ENCODE results near the gene BSN. TPM values are rescaled to one million over a fixed set of nuclear protein-coding genes. Genes with fewer than 3 reads are reported as not detected.
A peak's percentile ranks its signal among the peaks of the same experiment; 100 is the strongest.
"Not testable (repeated sequence)": the region's sequence is repeated elsewhere in the genome, so short reads cannot be mapped to it uniquely, and the experiment has no call there.

Gene BSN
- total RNA-seq, 1 experiment from 2014 or later = 0.92 TPM

GRCh38 chr3:49686346-49686745 lies 132.1 kb downstream of the BSN start:
- BruUV-seq (replicated peaks); DNase-seq; H3K9me3 Mint-ChIP-seq (ENCODE audit: low read depth, unreplicated experiment); CTCF ChIA-PET; H3K27me3 Mint-ChIP-seq (ENCODE audit: unreplicated experiment); intact Hi-C loops (cut with micrococcal nuclease; ENCODE audit: unreplicated experiment): not testable (repeated sequence)
- Mint-ChIP-seq H3K36me3 (ENCODE audit: insufficient read depth, unreplicated experiment) (peaks cover 46% of the 10 kb centered on the region), H3K27ac (ENCODE audit: unreplicated experiment) (peak overlapping the region; percentile 17), H3K4me3 (ENCODE audit: low read depth, unreplicated experiment) (peak overlapping the region; percentile 66), H3K4me1 (ENCODE audit: low read depth, unreplicated experiment) (peaks cover 10% of the 10 kb centered on the region)

GRCh38 chr3:49686769-49687423 lies 132.6 kb downstream of the BSN start:
- CTCF ChIA-PET; intact Hi-C loops (cut with micrococcal nuclease; ENCODE audit: unreplicated experiment); H3K9me3 Mint-ChIP-seq (ENCODE audit: low read depth, unreplicated experiment); H3K27me3 Mint-ChIP-seq (ENCODE audit: unreplicated experiment): not testable (repeated sequence)
- H3K27ac Mint-ChIP-seq (ENCODE audit: unreplicated experiment) = peak overlapping the region; percentile 17
- H3K36me3 Mint-ChIP-seq (ENCODE audit: insufficient read depth, unreplicated experiment) = peaks cover 46% of the 10 kb centered on the region
- peak overlapping the region; percentile 66 for H3K4me3 Mint-ChIP-seq (ENCODE audit: low read depth, unreplicated experiment)
- peaks cover 10% of the 10 kb centered on the region for H3K4me1 Mint-ChIP-seq (ENCODE audit: low read depth, unreplicated experiment)
- BruUV-seq (replicated peaks) = TSS peak; percentile 3
- DNase-seq = peak; percentile 78

DNA sequence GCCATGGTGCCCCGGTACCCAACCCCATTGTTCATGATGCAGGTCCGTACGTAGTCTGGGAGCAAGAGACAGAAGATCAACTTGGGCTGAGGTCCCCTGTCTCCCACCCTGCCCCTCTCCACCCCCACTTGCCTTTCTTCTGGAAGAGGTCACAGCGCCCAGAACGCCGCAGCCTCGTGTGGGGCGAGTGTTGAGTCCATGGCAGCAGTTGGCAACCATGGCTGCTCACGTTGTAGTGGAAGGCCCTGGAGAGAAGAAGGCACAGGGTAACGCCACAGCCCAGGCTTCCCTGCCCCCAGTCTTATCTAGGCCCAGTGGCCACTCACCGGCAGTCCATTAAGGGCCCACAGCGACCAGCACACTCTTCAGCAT lies 133.1 kb downstream of the BSN start:
- H3K4me1 Mint-ChIP-seq (ENCODE audit: low read depth, unreplicated experiment) = peaks cover 10% of the 10 kb centered on the region
- intact Hi-C loops (cut with micrococcal nuclease; ENCODE audit: unreplicated experiment); DNase-seq; CTCF ChIA-PET; H3K27ac Mint-ChIP-seq (ENCODE audit: unreplicated experiment); H3K9me3 Mint-ChIP-seq (ENCODE audit: low read depth, unreplicated experiment); H3K27me3 Mint-ChIP-seq (ENCODE audit: unreplicated experiment); BruUV-seq (replicated peaks): not testable (repeated sequence)
- peak overlapping the region; percentile 66 for H3K4me3 Mint-ChIP-seq (ENCODE audit: low read depth, unreplicated experiment)
- H3K36me3 Mint-ChIP-seq (ENCODE audit: insufficient read depth, unreplicated experiment) = peaks cover 46% of the 10 kb centered on the region

GRCh38 chr3:49688338-49689045 lies 134.2 kb downstream of the BSN start:
- BruUV-seq (replicated peaks); DNase-seq; H3K27me3 Mint-ChIP-seq (ENCODE audit: unreplicated experiment); H3K9me3 Mint-ChIP-seq (ENCODE audit: low read depth, unreplicated experiment); CTCF ChIA-PET; intact Hi-C loops (cut with micrococcal nuclease; ENCODE audit: unreplicated experiment): not testable (repeated sequence)
- Mint-ChIP-seq H3K4me3 (ENCODE audit: low read depth, unreplicated experiment) (peak overlapping the region; percentile 95), H3K36me3 (ENCODE audit: insufficient read depth, unreplicated experiment) (peaks cover 46% of the 10 kb centered on the region), H3K4me1 (ENCODE audit: low read depth, unreplicated experiment) (peaks cover 10% of the 10 kb centered on the region), H3K27ac (ENCODE audit: unreplicated experiment) (peak overlapping the region; percentile 88)

DNA sequence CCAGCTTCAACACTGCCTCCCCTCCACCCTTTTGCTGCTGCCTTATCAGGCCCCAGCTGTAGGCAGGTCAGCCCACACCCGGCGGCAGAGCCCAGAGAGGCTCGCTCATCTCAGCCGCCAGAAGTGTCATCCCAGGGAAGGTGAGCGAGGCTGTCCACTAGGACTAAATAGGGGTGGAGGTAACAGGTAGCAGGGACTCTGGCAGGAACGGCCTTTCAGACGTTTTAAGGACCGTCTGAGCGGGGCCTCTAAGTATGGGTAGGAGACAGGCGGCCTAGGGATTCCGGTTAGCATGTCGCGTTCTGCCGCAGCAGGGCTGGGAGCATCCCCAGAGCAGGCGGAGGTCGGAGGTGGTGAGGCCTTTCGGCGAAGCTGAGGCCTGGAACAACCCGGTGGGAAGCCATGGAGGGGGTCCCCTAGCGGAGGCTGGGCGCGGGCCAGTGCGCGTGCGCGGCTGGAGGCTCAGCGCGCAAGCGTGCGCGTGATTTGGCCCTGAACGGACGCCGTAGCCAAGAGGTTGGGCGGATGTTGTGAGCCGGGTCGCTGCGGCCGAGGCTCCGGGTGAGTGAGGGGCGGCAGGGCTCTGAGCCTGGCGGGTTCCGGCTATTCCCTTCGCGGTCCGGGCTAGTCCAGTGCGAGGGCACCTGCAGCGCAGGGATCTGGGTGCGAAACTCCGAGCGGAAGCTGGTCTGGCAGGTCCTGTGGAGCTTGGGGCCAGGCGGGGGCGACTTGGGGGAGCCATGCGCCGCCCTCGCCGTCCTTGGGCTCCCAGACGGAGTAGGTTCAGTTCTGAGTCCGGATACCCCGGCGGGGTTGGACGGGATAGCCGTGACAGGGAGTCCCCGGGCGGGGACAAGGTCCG lies 135.0 kb downstream of the BSN start, which contains the start of the genes MST1 and RNF123:
Gene MST1, minus strand, starts transcription at position 429 of the 862 bp plus-strand sequence. CDS start 783 bp downstream, outside the sequence.
Gene RNF123, plus strand, starts transcription at position 512 of the 862 bp plus-strand sequence. CDS start 1,609 bp downstream, outside the sequence.
- peak; percentile 92 for DNase-seq
- Mint-ChIP-seq H3K27me3 (ENCODE audit: unreplicated experiment) (no peaks in the 10 kb centered on the region), H3K36me3 (ENCODE audit: insufficient read depth, unreplicated experiment) (peaks cover 46% of the 10 kb centered on the region), H3K9me3 (ENCODE audit: low read depth, unreplicated experiment) (no peaks in the 10 kb centered on the region), H3K4me1 (ENCODE audit: low read depth, unreplicated experiment) (peaks cover 10% of the 10 kb centered on the region), H3K27ac (ENCODE audit: unreplicated experiment) (peak within 1 kb of the TSS; percentile 88), H3K4me3 (ENCODE audit: low read depth, unreplicated experiment) (peak within 1 kb of the TSS; percentile 95)
- intact Hi-C loops (cut with micrococcal nuclease; ENCODE audit: unreplicated experiment) = no loop called here
- CTCF ChIA-PET = no interaction called here
- no peak for TF ChIP-seq CTCF (IDR thresholded peaks at IDR 0.05; ENCODE audit: unreplicated experiment)
- BruUV-seq (replicated peaks) = no TSS peak

DNA sequence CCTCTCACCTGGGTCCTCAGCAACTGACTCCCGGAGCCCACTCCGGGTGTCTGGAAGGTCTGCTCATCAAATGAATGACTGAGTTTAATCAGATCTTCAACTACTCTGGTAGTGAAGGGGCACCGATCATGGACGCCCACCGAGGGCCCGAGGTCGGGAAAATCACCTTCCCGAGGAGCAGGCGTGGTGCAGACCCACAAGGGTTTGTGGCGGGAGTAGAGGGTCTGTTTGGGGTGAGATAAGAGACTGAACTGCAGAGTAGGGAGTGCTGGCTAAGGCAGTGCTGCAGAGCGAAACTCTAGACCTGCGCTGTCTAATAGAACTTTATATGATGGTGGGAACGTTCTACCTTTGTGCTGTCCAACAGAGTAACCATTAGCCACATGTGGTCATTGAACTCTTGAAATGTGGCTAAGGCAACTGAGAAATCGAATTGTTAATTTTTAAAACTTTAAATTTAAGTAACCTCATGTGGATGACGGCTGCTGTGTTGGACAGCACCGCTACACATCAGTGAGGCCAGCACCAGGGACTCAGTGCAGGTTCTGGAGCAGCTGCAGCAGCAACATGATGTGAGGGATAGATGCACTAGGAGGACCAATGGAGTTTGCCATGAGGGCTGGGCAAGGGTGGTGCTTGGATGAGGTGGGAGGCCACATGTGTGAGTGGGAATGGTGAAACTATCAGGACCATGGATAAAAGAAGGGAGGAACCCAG lies 135.8 kb downstream of the BSN start:
- H3K9me3 Mint-ChIP-seq (ENCODE audit: low read depth, unreplicated experiment); intact Hi-C loops (cut with micrococcal nuclease; ENCODE audit: unreplicated experiment); DNase-seq; BruUV-seq (replicated peaks); H3K27me3 Mint-ChIP-seq (ENCODE audit: unreplicated experiment); CTCF ChIA-PET: not testable (repeated sequence)
- Mint-ChIP-seq H3K36me3 (ENCODE audit: insufficient read depth, unreplicated experiment) (peaks cover 46% of the 10 kb centered on the region), H3K27ac (ENCODE audit: unreplicated experiment) (peak overlapping the region; percentile 88), H3K4me1 (ENCODE audit: low read depth, unreplicated experiment) (peaks cover 10% of the 10 kb centered on the region), H3K4me3 (ENCODE audit: low read depth, unreplicated experiment) (peak overlapping the region; percentile 95)

- Mint-ChIP-seq H3K4me3 (ENCODE audit: low read depth, unreplicated experiment) (peak overlapping the region; percentile 95), H3K4me1 (ENCODE audit: low read depth, unreplicated experiment) (peaks cover 10% of the 10 kb centered on the region), H3K36me3 (ENCODE audit: insufficient read depth, unreplicated experiment) (peaks cover 38% of the 10 kb centered on the region)
- CTCF ChIA-PET; intact Hi-C loops (cut with micrococcal nuclease; ENCODE audit: unreplicated experiment); DNase-seq; H3K27me3 Mint-ChIP-seq (ENCODE audit: unreplicated experiment); H3K27ac Mint-ChIP-seq (ENCODE audit: unreplicated experiment); BruUV-seq (replicated peaks); H3K9me3 Mint-ChIP-seq (ENCODE audit: low read depth, unreplicated experiment): not testable (repeated sequence)
These were observed 136.6 kb downstream of the BSN start for GRCh38 chr3:49690856-49691255.

- intact Hi-C loops (cut with micrococcal nuclease; ENCODE audit: unreplicated experiment); H3K27me3 Mint-ChIP-seq (ENCODE audit: unreplicated experiment); H3K9me3 Mint-ChIP-seq (ENCODE audit: low read depth, unreplicated experiment); DNase-seq; CTCF ChIA-PET; H3K27ac Mint-ChIP-seq (ENCODE audit: unreplicated experiment); H3K4me3 Mint-ChIP-seq (ENCODE audit: low read depth, unreplicated experiment); BruUV-seq (replicated peaks): not testable (repeated sequence)
- peaks cover 35% of the 10 kb centered on the region for H3K36me3 Mint-ChIP-seq (ENCODE audit: insufficient read depth, unreplicated experiment)
- H3K4me1 Mint-ChIP-seq (ENCODE audit: low read depth, unreplicated experiment) = peaks cover 10% of the 10 kb centered on the region
These were observed 137.2 kb downstream of the BSN start for GRCh38 chr3:49691481-49691880.
